DMS 273 (cell line): Measurements from ENCODE around the gene NOL3.
"Not testable (repeated sequence)": the region's sequence is repeated elsewhere in the genome, so short reads cannot be mapped to it uniquely, and the experiment has no call there.

Source experiments
- DNase-seq: peaks from one replicate; lab custom pipeline; 2025; ENCODE audit not compliant: unreplicated experiment; lab: John Stamatoyannopoulos, UW

Gene NOL3

GRCh38 chr16:67170168-67170948 is at the start of gene NOL3:
NOL3 (plus strand) TSS chr16:67170538.
- peak; percentile 94 for DNase-seq

DNA sequence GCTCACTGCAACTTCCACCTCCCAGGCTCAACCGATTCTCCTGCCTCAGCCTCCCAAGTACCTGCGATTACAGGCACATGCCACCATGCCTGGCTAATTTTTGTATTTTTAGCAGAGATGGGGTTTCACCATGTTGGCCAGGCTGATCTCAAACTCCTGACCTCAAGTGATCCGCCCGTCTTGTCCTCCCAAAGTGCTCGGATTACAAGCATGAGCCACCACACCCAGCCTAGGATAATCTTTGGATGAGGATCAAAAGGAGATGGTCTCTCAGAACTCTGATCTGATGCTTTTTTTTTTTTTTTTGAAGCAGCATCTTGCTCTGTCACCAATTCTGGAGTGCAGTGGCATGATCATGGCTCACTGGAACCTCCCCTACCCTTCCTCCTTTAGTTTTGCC is 47.5 kb upstream of the NOL3 start:
- not testable (repeated sequence) for DNase-seq

DNA sequence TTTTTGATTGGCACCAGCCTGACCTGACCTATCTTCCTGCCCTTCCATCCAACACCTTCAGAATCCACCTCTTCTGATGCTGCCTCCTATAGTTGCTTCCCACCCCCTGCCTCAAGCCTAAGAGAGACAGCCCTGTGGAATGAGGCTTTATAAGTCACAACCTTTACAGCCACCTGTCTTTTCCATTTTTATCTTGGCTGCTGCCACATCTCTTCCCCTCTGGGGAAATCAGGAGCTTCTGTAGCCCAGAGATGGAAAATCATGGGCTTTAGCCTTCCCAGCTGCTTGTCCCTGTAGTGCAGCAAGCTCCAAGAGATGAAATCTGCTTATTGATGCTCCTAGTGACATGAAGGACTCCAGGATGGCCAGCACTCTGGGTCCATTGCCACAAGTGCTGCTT is 41.9 kb upstream of the NOL3 start:
- no peak for DNase-seq

DNA sequence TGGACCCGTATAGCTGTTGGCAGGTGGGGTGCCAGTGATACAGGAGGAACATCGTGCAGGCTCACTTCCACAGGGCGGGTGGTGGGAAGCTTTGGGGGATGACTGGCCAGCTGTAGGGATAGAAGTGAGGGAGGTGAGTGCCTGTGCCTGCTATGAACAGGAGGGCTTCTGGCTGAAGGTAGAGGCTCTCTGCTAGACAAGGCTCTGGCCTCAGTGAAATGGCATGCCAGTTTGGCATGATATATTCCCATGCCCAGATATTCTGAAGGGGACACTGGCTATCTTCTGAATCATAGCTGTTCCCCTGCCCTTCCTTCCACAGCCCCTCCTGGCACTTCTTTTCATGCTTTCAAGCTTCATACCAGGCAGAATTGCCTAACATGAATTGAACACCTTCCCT is 41.5 kb upstream of the NOL3 start:
- no peak for DNase-seq

DNA sequence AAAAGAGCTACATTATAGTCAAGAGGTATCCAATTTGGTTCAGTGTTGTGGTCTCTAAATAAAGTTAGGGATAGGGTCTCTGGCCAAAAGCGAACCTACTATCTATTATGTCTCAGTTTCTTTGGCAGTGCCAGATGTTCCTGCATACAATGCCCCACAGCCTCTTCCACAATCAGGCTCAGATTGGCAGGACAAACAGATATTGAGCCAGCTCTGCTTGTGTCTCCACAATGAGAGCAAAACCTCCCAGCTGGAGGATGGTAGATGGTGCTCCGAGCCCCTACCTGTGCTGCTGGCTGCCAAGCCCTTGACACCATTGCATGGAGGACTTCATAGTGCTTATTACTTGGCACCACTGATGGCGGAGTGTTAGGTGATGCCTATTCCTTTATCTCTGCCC is 40.9 kb upstream of the NOL3 start:
- no peak for DNase-seq

DNA sequence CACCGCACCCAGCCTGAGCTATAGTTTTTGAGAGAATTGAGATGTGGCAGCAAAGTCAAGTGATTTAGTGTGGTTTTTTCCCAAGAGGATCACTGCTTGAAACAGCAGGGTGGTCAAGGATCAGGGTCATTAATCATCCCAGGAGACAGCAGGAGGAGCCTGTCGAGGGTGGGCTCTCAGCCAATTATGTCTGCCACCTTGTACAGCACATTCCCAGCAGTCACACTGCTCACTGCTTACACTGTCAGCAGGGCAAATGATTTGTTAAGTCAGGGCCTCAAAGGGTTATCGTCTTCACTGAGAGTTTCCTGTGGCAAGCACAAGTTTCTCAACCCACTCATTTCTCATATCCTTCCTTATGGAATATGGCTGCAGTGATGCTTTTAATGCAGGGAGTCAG is 32.7 kb upstream of the NOL3 start:
- DNase-seq = peak; percentile 32

DNA sequence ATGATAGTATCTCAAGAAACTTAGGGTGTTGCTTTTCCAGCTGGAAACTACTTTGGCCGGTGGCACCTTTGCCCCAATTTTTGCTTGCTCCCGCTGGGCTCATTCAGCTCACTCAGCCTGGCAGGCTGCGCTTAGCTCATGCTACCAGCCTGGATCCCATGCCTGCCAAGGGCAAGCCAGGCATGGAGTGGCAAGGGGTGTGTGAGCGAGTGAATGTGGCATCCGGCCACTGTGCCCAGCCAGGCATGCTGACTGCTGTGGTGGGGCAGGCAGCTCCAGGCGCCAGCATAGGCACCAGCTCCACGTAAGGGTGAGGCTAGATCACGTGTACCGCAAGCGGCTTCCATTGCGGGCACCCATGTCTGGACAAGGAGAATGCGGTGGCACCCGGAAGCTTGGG is 28.9 kb upstream of the NOL3 start:
- DNase-seq = no peak

- no peak for DNase-seq
Measured at GRCh38 chr16:67142342-67142741, 28.0 kb upstream of the NOL3 start.

DNA sequence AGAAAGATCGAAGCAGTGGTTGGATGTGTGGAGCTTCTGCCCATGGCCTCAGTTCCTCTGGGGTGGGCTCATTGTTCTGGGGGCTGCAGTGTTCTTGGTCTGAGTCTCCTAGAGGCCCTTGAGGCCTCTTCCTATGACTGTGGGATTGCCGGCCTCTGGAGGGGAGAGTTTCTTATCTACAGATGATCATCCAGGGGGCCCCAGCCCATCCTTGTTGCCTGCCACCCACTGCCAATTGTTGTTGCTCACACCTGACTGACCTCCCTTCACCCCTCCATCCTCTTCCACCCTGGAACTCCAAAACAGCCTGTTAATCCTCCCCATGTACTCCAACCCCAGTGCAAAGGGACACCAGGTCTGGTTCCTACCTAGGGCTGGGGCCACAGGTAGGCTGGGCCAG is 25.4 kb upstream of the NOL3 start:
- no peak for DNase-seq

DNA sequence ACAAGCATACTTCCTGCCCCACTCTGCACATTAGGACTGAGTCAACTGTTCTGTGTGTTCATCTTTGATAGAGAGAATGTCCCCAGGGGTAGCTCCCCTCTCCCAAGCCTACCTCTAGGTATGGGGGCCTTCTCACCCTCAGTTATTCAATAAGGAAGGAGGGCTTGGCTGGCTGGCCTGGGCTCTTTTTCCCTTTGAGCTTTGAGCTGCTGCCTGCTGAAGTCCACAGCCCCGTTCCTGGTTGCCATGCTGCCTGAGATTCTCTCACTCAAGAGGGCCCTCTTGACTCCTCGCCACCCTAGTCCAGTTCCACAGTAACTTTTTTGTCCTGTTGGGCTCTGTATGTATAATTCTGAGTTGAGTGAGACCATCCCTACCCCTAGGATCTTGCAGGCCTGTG is 24.6 kb upstream of the NOL3 start:
- DNase-seq = no peak

GRCh38 chr16:67146523-67147357 is 23.6 kb upstream of the NOL3 start:
- peak; percentile 47 for DNase-seq

- DNase-seq = no peak
Measured at GRCh38 chr16:67147437-67148140, 22.7 kb upstream of the NOL3 start.

DNA sequence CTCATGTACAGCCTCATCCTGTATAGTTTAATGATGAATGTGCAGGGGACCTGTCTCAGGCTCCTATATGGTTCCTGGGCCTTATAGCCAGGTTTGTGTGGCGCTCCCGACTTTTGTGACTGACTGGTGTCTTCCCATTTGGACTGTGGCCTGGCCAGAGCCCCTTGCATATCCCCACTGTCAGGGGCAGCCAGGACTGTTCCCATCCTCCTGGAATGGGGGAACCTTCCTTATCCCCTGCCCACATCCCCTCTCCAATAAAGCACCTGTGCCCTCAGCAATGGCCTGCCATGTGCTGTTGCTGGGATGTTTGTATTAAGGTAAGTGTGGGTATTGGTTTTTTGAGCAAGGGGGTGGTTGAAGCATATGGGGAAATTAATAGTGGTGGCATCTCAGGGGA is 22.1 kb upstream of the NOL3 start:
- no peak for DNase-seq

- DNase-seq = no peak
Measured at GRCh38 chr16:67148656-67149275, 21.6 kb upstream of the NOL3 start.

- no peak for DNase-seq
Measured at GRCh38 chr16:67149276-67150046, 20.9 kb upstream of the NOL3 start.

DNA sequence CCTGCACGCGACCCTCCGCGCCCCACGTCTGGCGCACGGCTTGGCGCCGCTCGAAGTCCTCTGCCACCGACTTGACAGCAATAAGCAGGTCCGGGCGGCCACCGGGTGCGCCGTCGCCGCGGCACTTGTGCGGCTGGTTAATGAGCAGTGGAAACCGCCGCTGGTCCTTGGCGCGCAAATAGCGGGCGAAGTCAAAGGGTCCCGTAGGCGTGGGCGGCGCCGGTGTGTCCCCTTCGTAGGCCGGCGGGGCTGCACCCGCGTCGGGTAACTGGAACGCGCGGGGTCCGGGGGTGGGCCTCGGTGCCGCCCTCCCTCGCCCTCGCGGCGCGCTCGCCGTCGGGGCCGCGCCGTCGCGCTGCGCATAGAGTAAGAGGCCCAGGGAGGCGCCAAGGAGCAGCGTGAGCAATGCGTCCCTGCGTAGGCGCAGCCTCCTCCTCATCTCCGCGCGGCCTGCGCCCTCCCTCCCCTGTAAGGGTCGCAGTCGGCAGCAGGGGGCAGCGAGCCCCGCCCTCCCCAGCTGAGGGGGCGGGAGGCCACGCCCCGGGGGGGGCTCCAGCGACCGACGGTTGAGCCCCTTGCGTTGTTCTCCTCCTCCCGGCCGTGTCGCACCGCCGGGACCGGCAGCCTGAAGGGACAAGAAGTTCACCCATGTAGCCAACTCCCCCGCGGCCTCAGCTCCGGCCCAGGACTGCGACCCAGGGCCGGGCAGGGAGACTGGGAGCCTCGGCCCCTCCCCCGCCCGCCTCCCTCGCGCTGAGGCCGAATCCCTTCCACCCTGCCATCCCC is 20.1 kb upstream of the NOL3 start:
- DNase-seq = peak; percentile 80

DNA sequence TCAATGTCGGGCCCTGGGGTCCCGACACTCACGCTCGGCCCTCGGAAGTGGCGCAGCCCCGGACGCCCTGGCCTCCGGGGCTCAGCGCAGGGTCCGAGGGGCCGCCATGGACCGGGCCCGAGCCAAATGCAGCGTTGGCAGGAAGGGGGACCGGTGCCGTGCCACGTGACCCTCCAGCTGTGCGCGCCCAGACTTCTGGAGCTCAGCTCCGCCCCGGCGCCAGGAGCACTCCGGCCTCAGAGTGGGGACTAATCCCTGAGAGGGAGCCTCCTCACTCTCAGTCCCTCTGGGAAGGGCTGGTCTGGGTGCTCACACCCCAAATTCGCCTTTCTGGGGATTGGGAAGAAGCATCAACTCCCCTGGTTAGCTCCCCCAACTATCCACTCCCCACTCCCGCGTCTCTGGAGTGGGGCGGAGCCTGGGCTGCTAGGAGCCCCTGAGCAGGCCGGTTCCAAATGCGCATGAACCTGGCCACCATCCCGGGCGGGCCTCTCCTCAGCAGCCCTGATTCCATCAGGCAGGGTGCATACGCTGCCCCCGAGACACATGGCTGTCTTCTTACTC is 19.4 kb upstream of the NOL3 start, which contains the start of gene B3GNT9:
Gene B3GNT9, minus strand, starts transcription at position 166 of the 564 bp plus-strand sequence. CDS start 513 bp downstream, outside the sequence.
- peak; percentile 95 for DNase-seq

- DNase-seq = peak; percentile 48
Measured at GRCh38 chr16:67151431-67152097, 18.8 kb upstream of the NOL3 start.
